Measurements from ENCODE around the gene SCD. TPM values are rescaled to one million over a fixed set of nuclear protein-coding genes. Genes with fewer than 3 reads are reported as not detected.

SCD gene
- total RNA-seq, 1 donor from 2014 or later = 975 TPM

GRCh38 chr10:100333106-100333505, 13.9 kb upstream of the SCD start:
- no peak overlapping the region for H3K4me3 Mint-ChIP-seq
- H3K4me1 Mint-ChIP-seq = peaks cover 21% of the 10 kb centered on the region
- no peak for DNase-seq (ENCODE audit: low read depth, low spot score)
- H3K27me3 Mint-ChIP-seq (ENCODE audit: low read depth) = peaks cover 54% of the 10 kb centered on the region
- no peak overlapping the region for H3K27ac Mint-ChIP-seq (ENCODE audit: unreplicated experiment)
- H3K36me3 Mint-ChIP-seq (ENCODE audit: low read depth) = no peaks in the 10 kb centered on the region
- no peaks in the 10 kb centered on the region for H3K9me3 Mint-ChIP-seq
- no peak for TF ChIP-seq CTCF (conservative IDR thresholded peaks at IDR 0.05)

- DNase-seq (ENCODE audit: low read depth, low spot score) = no peak
- Mint-ChIP-seq H3K36me3 (ENCODE audit: low read depth) (no peaks in the 10 kb centered on the region), H3K27me3 (ENCODE audit: low read depth) (peaks cover 51% of the 10 kb centered on the region), H3K9me3 (no peaks in the 10 kb centered on the region), H3K27ac (ENCODE audit: unreplicated experiment) (no peak overlapping the region), H3K4me3 (no peak overlapping the region), H3K4me1 (peaks cover 27% of the 10 kb centered on the region)
- TF ChIP-seq CTCF (conservative IDR thresholded peaks at IDR 0.05) = no peak
Measured at GRCh38 chr10:100333661-100334440, 13.2 kb upstream of the SCD start.

- Mint-ChIP-seq H3K36me3 (ENCODE audit: low read depth) (no peaks in the 10 kb centered on the region), H3K9me3 (no peaks in the 10 kb centered on the region), H3K27ac (ENCODE audit: unreplicated experiment) (no peak overlapping the region), H3K4me1 (peaks cover 28% of the 10 kb centered on the region), H3K4me3 (no peak overlapping the region), H3K27me3 (ENCODE audit: low read depth) (peaks cover 44% of the 10 kb centered on the region)
- no peak for DNase-seq (ENCODE audit: low read depth, low spot score)
- TF ChIP-seq CTCF (conservative IDR thresholded peaks at IDR 0.05) = no peak
Measured at GRCh38 chr10:100334762-100335161, 12.3 kb upstream of the SCD start.

- no peaks in the 10 kb centered on the region for H3K9me3 Mint-ChIP-seq
Measured at GRCh38 chr10:100338434-100339036, 8.5 kb upstream of the SCD start.

GRCh38 chr10:100339236-100339635, 7.8 kb upstream of the SCD start:
- Mint-ChIP-seq H3K4me3 (no peak overlapping the region), H3K4me1 (peaks cover 36% of the 10 kb centered on the region), H3K27me3 (ENCODE audit: low read depth) (peaks cover 9% of the 10 kb centered on the region), H3K9me3 (no peaks in the 10 kb centered on the region), H3K36me3 (ENCODE audit: low read depth) (no peaks in the 10 kb centered on the region), H3K27ac (ENCODE audit: unreplicated experiment) (no peak overlapping the region)
- TF ChIP-seq CTCF (conservative IDR thresholded peaks at IDR 0.05) = no peak
- DNase-seq (ENCODE audit: low read depth, low spot score) = no peak

More at GRCh38 chr10:100338434-100339036, 8.5 kb upstream of the SCD start:
- H3K4me1 Mint-ChIP-seq = peaks cover 39% of the 10 kb centered on the region
- H3K27ac Mint-ChIP-seq (ENCODE audit: unreplicated experiment) = peak overlapping the region; percentile 79
- peaks cover 15% of the 10 kb centered on the region for H3K27me3 Mint-ChIP-seq (ENCODE audit: low read depth)
- DNase-seq (ENCODE audit: low read depth, low spot score) = peak; percentile 79
- no peaks in the 10 kb centered on the region for H3K36me3 Mint-ChIP-seq (ENCODE audit: low read depth)
- TF ChIP-seq CTCF (conservative IDR thresholded peaks at IDR 0.05) = peak; percentile 90
- peak overlapping the region; percentile 14 for H3K4me3 Mint-ChIP-seq

All from neural crest cell (in vitro differentiated cells).